Nephron (organoid): Measurements from ENCODE around the gene DDO.
A peak's percentile ranks its signal among the peaks of the same experiment; 100 is the strongest.
"Not testable (repeated sequence)": the region's sequence is repeated elsewhere in the genome, so short reads cannot be mapped to it uniquely, and the experiment has no call there.

Source experiments
- H3K27ac Mint-ChIP-seq, 3 experiments: 2 replicates each; pipeline ENCODE4 v1.8.0; 2020; ENCODE audit warnings: mixed read lengths in 3 of 3, mild to moderate bottlenecking in 2 of 3, moderate library complexity in 1 of 3
- H3K27me3 Mint-ChIP-seq: 2 replicates; pipeline ENCODE4 v1.8.0; 2021; ENCODE audit warnings: low read depth, mild to moderate bottlenecking, moderate library complexity, mixed read lengths
- H3K36me3 Mint-ChIP-seq: 2 replicates; pipeline ENCODE4 v1.8.0; 2020; ENCODE audit warnings: low read depth, mixed read lengths
- H3K4me1 Mint-ChIP-seq: 2 replicates; pipeline ENCODE4 v1.8.0; 2020; ENCODE audit warnings: mixed read lengths
- H3K4me3 Mint-ChIP-seq, 3 experiments: 2 replicates each; pipeline ENCODE4 v1.8.0; 2020; ENCODE audit warnings: mild to moderate bottlenecking in 3 of 3, mixed read lengths in 3 of 3, moderate library complexity in 2 of 3
- H3K9me3 Mint-ChIP-seq: 2 replicates; pipeline ENCODE4 v1.8.0; 2020; ENCODE audit warnings: mixed read lengths
- CTCF ChIP-seq, 3 experiments: fragments of 200-600 bp; sonication (generic); IDR thresholded peaks; one replicate each; pipeline ENCODE4 v1.5.0; 2021; ENCODE audit warnings: antibody characterized with exemption in 3 of 3; ENCODE audit not compliant: unreplicated experiment in 3 of 3

DDO gene

GRCh38 chr6:110354153-110354552 is 61.2 kb downstream of the DDO start:
- H3K36me3 Mint-ChIP-seq: no peaks in the 10 kb centered on the region
- no peak for TF ChIP-seq CTCF (IDR thresholded peaks at IDR 0.05; ENCODE audit: unreplicated experiment in 3 of 3)
- H3K4me3 Mint-ChIP-seq: peak overlapping the region in 2 of 3 experiments; percentile 31 to 47
- H3K27me3 Mint-ChIP-seq: peaks cover 3% of the 10 kb centered on the region
- no peaks in the 10 kb centered on the region for H3K9me3 Mint-ChIP-seq
- peak overlapping the region; percentile 83 to 99 (median 93) for H3K27ac Mint-ChIP-seq
- peaks cover 69% of the 10 kb centered on the region for H3K4me1 Mint-ChIP-seq

- Mint-ChIP-seq H3K36me3 (no peaks in the 10 kb centered on the region), H3K4me3 (peak overlapping the region in 2 of 3 experiments; percentile 31 to 46), H3K27ac (peak overlapping the region; percentile 83 to 99 (median 93)), H3K4me1 (peaks cover 69% of the 10 kb centered on the region), H3K27me3 (peaks cover 3% of the 10 kb centered on the region), H3K9me3 (no peaks in the 10 kb centered on the region)
- TF ChIP-seq CTCF (IDR thresholded peaks at IDR 0.05; ENCODE audit: unreplicated experiment in 3 of 3): no peak
Measured at GRCh38 chr6:110353457-110354001, 61.8 kb downstream of the DDO start.

GRCh38 chr6:110352563-110353262 is 62.7 kb downstream of the DDO start:
- no peaks in the 10 kb centered on the region for H3K36me3 Mint-ChIP-seq
- H3K9me3 Mint-ChIP-seq: no peaks in the 10 kb centered on the region
- peak overlapping the region; percentile 83 to 99 (median 93) for H3K27ac Mint-ChIP-seq
- no peak for TF ChIP-seq CTCF (IDR thresholded peaks at IDR 0.05; ENCODE audit: unreplicated experiment in 3 of 3)
- peaks cover 68% of the 10 kb centered on the region for H3K4me1 Mint-ChIP-seq
- H3K27me3 Mint-ChIP-seq: peaks cover 3% of the 10 kb centered on the region
- peak overlapping the region in 2 of 3 experiments; percentile 15 to 38 for H3K4me3 Mint-ChIP-seq

- Mint-ChIP-seq H3K27me3 (no peaks in the 10 kb centered on the region), H3K36me3 (no peaks in the 10 kb centered on the region), H3K4me1 (peaks cover 62% of the 10 kb centered on the region)
Measured at GRCh38 chr6:110351986-110352385, 63.4 kb downstream of the DDO start.

GRCh38 chr6:110351546-110351945 is 63.8 kb downstream of the DDO start:
- Mint-ChIP-seq H3K9me3 (no peaks in the 10 kb centered on the region), H3K4me3 (no peak overlapping the region), H3K27me3 (no peaks in the 10 kb centered on the region), H3K27ac (peak overlapping the region; percentile 68 to 93 (median 83)), H3K36me3 (no peaks in the 10 kb centered on the region), H3K4me1 (peaks cover 57% of the 10 kb centered on the region)
- TF ChIP-seq CTCF (IDR thresholded peaks at IDR 0.05; ENCODE audit: unreplicated experiment in 3 of 3): no peak

More at GRCh38 chr6:110351986-110352385, 63.4 kb downstream of the DDO start:
- no peak overlapping the region for H3K4me3 Mint-ChIP-seq
- no peak for TF ChIP-seq CTCF (IDR thresholded peaks at IDR 0.05; ENCODE audit: unreplicated experiment in 3 of 3)
- H3K9me3 Mint-ChIP-seq: no peaks in the 10 kb centered on the region
- H3K27ac Mint-ChIP-seq: peak overlapping the region; percentile 83 to 99 (median 93)

GRCh38 chr6:110350593-110350992 is 64.8 kb downstream of the DDO start:
- not testable (repeated sequence) for H3K27me3 Mint-ChIP-seq, H3K27ac Mint-ChIP-seq, H3K4me3 Mint-ChIP-seq, H3K9me3 Mint-ChIP-seq, H3K36me3 Mint-ChIP-seq
- H3K4me1 Mint-ChIP-seq: peaks cover 51% of the 10 kb centered on the region
